HEK293T (cell line): ENCODE data around the gene PSEN1.

Source experiments
- ARNT ChIP-seq: fragments of 450-650 bp; IDR thresholded peaks from 2 replicates; pipeline ENCODE4 v1.6.1; 2017; ENCODE audit warnings: mild to moderate bottlenecking
- BHLHE40 ChIP-seq: fragments of 450-650 bp; IDR thresholded peaks from 2 replicates; pipeline ENCODE4 v1.6.1; 2016; ENCODE audit warnings: mild to moderate bottlenecking, moderate library complexity, borderline replicate concordance
- CTBP1 ChIP-seq: fragments of 450-650 bp; IDR thresholded peaks from 2 replicates; pipeline ENCODE4 v1.6.1; 2016; ENCODE audit warnings: borderline replicate concordance
- FOXA1 ChIP-seq: fragments of 450-650 bp; IDR thresholded peaks from 2 replicates; pipeline ENCODE4 v1.6.1; 2016; ENCODE audit warnings: mild to moderate bottlenecking
- FOXK2 ChIP-seq: fragments of 450-650 bp; IDR thresholded peaks from 2 replicates; pipeline ENCODE4 v1.6.1; 2016; ENCODE audit warnings: mild to moderate bottlenecking
- FOXM1 ChIP-seq: fragments of 450-650 bp; IDR thresholded peaks from 2 replicates; pipeline ENCODE4 v1.6.1; 2017; ENCODE audit warnings: mild to moderate bottlenecking, borderline replicate concordance
- HDGF ChIP-seq: fragments of 450-650 bp; IDR thresholded peaks from 2 replicates; pipeline ENCODE4 v1.6.1; 2017; ENCODE audit warnings: antibody characterized with exemption, borderline replicate concordance
- L3MBTL2 ChIP-seq: fragments of 450-650 bp; conservative IDR thresholded peaks from 2 replicates; pipeline ENCODE4 v1.6.1; 2016; ENCODE audit warnings: mild to moderate bottlenecking
- NFRKB ChIP-seq: fragments of 450-650 bp; IDR thresholded peaks from 2 replicates; pipeline ENCODE4 v1.6.1; 2016; ENCODE audit warnings: mild to moderate bottlenecking, moderate library complexity
- SP1 ChIP-seq: fragments of 450-650 bp; IDR thresholded peaks from 2 replicates; pipeline ENCODE4 v1.6.1; 2017
- SUZ12 ChIP-seq: fragments of 450-650 bp; IDR thresholded peaks from 2 replicates; pipeline ENCODE4 v1.6.1; 2016; ENCODE audit warnings: mild to moderate bottlenecking
- TARDBP ChIP-seq: fragments of 450-650 bp; IDR thresholded peaks from 2 replicates; pipeline ENCODE4 v1.6.1; 2016
- ZNF384 ChIP-seq: fragments of 450-650 bp; IDR thresholded peaks from 2 replicates; pipeline ENCODE4 v1.6.1; 2016

- TF ChIP-seq L3MBTL2 (no peak), ZNF384 (no peak), SUZ12 (no peak), FOXA1 (no peak), BHLHE40 (no peak), SP1 (no peak), FOXM1 (no peak), NFRKB (no peak), HDGF (no peak), TARDBP (no peak), FOXK2 (no peak), ARNT (no peak), CTBP1 (no peak)
These were observed 123.5 kb downstream of the PSEN1 start for GRCh38 chr14:73259837-73260236.
